PFSK-1 (cell line): ENCODE data around the gene PIGS.

Source experiments
- POLR2AphosphoS5 ChIP-seq: IDR thresholded peaks from 2 replicates; pipeline ENCODE4 v1.6.1; 2012; ENCODE audit warnings: low read depth, mild to moderate bottlenecking, control low read depth, low read length, moderate library complexity
- TAF1 ChIP-seq: IDR thresholded peaks from 2 replicates; pipeline ENCODE4 v1.6.1; 2012; ENCODE audit warnings: low read length, control low read depth, borderline replicate concordance; ENCODE audit not compliant: insufficient read depth
- TF ChIP-seq, protein P1 (sequence below), 2 experiments: IDR thresholded peaks; 2 replicates each; pipeline versions ENCODE4 v1.6.1 to v1.8.0; 2011 to 2012; ENCODE audit warnings: low read depth in 2 of 2, low read length in 2 of 2, control low read depth in 1 of 2, inconsistent platforms in 1 of 2, mild to moderate bottlenecking in 1 of 2, moderate library complexity in 1 of 2; ENCODE audit not compliant: insufficient read depth in 1 of 2

DNA sequence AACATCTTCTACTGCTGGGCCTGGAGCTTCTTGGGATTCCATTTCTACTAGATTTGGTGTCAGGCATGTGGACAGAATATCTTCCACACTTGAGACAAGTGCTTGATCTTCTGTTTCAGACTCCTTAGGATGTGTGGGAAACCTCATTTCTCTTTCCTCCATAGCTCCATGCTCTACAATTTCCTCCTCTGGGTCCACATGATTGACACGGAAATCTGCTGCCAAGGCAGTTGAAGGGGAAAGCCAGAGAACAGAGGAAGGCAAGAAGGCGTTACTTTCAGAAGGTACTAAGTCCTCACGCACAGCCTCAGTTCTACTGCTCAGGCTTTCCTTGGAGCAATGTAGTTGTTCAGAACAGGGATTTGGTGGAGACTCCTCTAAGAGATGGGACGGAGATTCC, 20.9 kb upstream of the PIGS start:
- no peak for TF ChIP-seq POLR2AphosphoS5
- no peak for TF ChIP-seq TAF1
- TF ChIP-seq, protein P1, sequence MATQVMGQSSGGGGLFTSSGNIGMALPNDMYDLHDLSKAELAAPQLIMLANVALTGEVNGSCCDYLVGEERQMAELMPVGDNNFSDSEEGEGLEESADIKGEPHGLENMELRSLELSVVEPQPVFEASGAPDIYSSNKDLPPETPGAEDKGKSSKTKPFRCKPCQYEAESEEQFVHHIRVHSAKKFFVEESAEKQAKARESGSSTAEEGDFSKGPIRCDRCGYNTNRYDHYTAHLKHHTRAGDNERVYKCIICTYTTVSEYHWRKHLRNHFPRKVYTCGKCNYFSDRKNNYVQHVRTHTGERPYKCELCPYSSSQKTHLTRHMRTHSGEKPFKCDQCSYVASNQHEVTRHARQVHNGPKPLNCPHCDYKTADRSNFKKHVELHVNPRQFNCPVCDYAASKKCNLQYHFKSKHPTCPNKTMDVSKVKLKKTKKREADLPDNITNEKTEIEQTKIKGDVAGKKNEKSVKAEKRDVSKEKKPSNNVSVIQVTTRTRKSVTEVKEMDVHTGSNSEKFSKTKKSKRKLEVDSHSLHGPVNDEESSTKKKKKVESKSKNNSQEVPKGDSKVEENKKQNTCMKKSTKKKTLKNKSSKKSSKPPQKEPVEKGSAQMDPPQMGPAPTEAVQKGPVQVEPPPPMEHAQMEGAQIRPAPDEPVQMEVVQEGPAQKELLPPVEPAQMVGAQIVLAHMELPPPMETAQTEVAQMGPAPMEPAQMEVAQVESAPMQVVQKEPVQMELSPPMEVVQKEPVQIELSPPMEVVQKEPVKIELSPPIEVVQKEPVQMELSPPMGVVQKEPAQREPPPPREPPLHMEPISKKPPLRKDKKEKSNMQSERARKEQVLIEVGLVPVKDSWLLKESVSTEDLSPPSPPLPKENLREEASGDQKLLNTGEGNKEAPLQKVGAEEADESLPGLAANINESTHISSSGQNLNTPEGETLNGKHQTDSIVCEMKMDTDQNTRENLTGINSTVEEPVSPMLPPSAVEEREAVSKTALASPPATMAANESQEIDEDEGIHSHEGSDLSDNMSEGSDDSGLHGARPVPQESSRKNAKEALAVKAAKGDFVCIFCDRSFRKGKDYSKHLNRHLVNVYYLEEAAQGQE (IDR thresholded peaks at IDR 0.05; ENCODE audit: insufficient read depth in 1 of 2, low read depth in 2 of 2, low read length in 2 of 2): no peak
